ENCODE results near the gene ARHGAP33. TPM values are rescaled to one million over a fixed set of nuclear protein-coding genes. Genes with fewer than 3 reads are reported as not detected.

ARHGAP33 gene
- total RNA-seq, 3 donors from 2014 or later = 5.1 to 17.7 (median 12.8) TPM

DNA sequence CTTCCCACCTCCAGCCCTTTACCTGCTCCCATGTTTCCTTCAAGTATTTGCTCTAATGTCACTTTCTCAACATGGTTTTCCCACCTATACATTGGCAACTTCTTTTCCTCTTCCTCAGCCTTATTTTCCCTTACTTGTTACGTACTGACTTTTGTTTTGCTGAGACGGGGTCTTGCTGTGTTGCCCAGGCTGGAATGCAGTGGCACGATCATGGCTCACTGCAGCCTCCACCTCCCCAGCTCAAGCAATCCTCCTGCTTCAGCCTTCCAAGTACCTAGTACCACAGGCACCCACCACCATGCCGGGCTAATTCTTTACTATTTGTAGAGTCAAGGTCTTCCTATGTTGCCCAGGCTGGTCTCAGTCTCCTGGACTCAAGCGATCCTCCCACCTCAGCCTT lies 32.3 kb downstream of the ARHGAP33 start:
- no peaks in the 10 kb centered on the region for H3K4me1 ChIP-seq
- peaks cover 0 to 22% of the 10 kb centered on the region in 2 donors for H3K27me3 ChIP-seq
- intact Hi-C loops (cut with DNase I; ENCODE audit: low total_unique reads) = no loop called here
- H3K36me3 ChIP-seq = no peaks in the 10 kb centered on the region
- no peaks in the 10 kb centered on the region for H3K9me3 ChIP-seq
- TF ChIP-seq, protein P1, sequence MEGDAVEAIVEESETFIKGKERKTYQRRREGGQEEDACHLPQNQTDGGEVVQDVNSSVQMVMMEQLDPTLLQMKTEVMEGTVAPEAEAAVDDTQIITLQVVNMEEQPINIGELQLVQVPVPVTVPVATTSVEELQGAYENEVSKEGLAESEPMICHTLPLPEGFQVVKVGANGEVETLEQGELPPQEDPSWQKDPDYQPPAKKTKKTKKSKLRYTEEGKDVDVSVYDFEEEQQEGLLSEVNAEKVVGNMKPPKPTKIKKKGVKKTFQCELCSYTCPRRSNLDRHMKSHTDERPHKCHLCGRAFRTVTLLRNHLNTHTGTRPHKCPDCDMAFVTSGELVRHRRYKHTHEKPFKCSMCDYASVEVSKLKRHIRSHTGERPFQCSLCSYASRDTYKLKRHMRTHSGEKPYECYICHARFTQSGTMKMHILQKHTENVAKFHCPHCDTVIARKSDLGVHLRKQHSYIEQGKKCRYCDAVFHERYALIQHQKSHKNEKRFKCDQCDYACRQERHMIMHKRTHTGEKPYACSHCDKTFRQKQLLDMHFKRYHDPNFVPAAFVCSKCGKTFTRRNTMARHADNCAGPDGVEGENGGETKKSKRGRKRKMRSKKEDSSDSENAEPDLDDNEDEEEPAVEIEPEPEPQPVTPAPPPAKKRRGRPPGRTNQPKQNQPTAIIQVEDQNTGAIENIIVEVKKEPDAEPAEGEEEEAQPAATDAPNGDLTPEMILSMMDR (IDR thresholded peaks at IDR 0.05) = no peak
- TF ChIP-seq POLR2AphosphoS5 (IDR thresholded peaks at IDR 0.05) (no peak), POLR2A (IDR thresholded peaks at IDR 0.05) (no peak)
- no peak overlapping the region for H3K27ac ChIP-seq
- DNase-seq (ENCODE audit: low spot score in 2 of 2) = no peak
- no peak overlapping the region for H3K4me3 ChIP-seq

- H3K27me3 ChIP-seq = peaks cover 0 to 28% of the 10 kb centered on the region in 2 donors
Observed at GRCh38 chr19:35811317-35812219, 36.2 kb downstream of the ARHGAP33 start.

GRCh38 chr19:35812220-35813042 lies 37.1 kb downstream of the ARHGAP33 start, which contains the start of gene PRODH2:
TSS of gene PRODH2 (minus strand) at chr19:35812845. CDS start at chr19:35812805, 40 bp downstream.
- Histone ChIP-seq H3K9me3 (no peaks in the 10 kb centered on the region), H3K36me3 (no peaks in the 10 kb centered on the region), H3K27ac (no peak within 1 kb of the TSS), H3K27me3 (peaks cover 0 to 32% of the 10 kb centered on the region in 2 donors), H3K4me1 (no peaks in the 10 kb centered on the region), H3K4me3 (no peak within 1 kb of the TSS)
- DNase-seq (ENCODE audit: low spot score in 2 of 2) = no peak
- intact Hi-C loops (cut with DNase I; ENCODE audit: low total_unique reads) = no loop called here
- TF ChIP-seq, protein P1 (IDR thresholded peaks at IDR 0.05) = no peak
- TF ChIP-seq POLR2AphosphoS5 (IDR thresholded peaks at IDR 0.05) (no peak), POLR2A (IDR thresholded peaks at IDR 0.05) (no peak)

More at GRCh38 chr19:35811317-35812219, 36.2 kb downstream of the ARHGAP33 start:
- H3K4me3 ChIP-seq = no peak overlapping the region
- H3K27ac ChIP-seq = no peak overlapping the region
- H3K9me3 ChIP-seq = no peaks in the 10 kb centered on the region
- H3K4me1 ChIP-seq = no peaks in the 10 kb centered on the region
- DNase-seq (ENCODE audit: low spot score in 2 of 2) = no peak
- TF ChIP-seq, protein P1 (IDR thresholded peaks at IDR 0.05) = no peak
- TF ChIP-seq POLR2A (IDR thresholded peaks at IDR 0.05) (no peak), POLR2AphosphoS5 (IDR thresholded peaks at IDR 0.05) (no peak)
- H3K36me3 ChIP-seq = no peaks in the 10 kb centered on the region
- intact Hi-C loops (cut with DNase I; ENCODE audit: low total_unique reads) = no loop called here

- Histone ChIP-seq H3K27me3 (peaks cover 0 to 33% of the 10 kb centered on the region in 2 donors), H3K4me1 (no peaks in the 10 kb centered on the region)
- intact Hi-C loops (cut with DNase I; ENCODE audit: low total_unique reads) = no loop called here
Observed at GRCh38 chr19:35813043-35813890, 37.9 kb downstream of the ARHGAP33 start.

More at GRCh38 chr19:35813043-35813890, 37.9 kb downstream of the ARHGAP33 start:
- TF ChIP-seq POLR2A (IDR thresholded peaks at IDR 0.05) = no peak
- TF ChIP-seq, protein P1 (IDR thresholded peaks at IDR 0.05) = no peak
- no peak for TF ChIP-seq POLR2AphosphoS5 (IDR thresholded peaks at IDR 0.05)
- Histone ChIP-seq H3K27ac (no peak overlapping the region), H3K4me3 (no peak overlapping the region), H3K9me3 (no peaks in the 10 kb centered on the region), H3K36me3 (no peaks in the 10 kb centered on the region)
- DNase-seq (ENCODE audit: low spot score in 2 of 2) = no peak
